ENCODE results near the gene CD28. TPM values are rescaled to one million over a fixed set of nuclear protein-coding genes. Genes with fewer than 3 reads are reported as not detected.
"Not testable (repeated sequence)": the region's sequence is repeated elsewhere in the genome, so short reads cannot be mapped to it uniquely, and the experiment has no call there.

Gene CD28
- total RNA-seq, 1 experiment from 2014 or later = not detected

DNA sequence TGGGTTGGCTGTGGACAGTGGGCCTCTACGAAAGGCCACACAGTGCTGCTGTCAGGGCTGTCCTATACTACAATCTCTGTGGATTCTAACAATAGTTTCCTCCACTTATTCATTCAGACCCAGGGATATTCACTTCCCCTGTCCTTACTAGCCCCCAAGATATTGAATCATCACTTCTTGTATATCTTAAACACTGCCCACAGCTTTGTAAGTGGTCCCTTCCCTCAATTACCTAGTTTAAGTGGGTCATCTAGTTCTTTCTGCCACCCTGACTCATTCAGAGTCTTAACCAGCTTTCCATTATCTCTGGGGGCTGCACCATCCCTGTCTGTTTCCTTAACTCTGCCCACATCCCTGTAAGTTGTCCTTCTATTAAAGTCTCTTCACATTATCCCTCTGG, 69.2 kb downstream of the CD28 start:
- TF ChIP-seq, protein P1, sequence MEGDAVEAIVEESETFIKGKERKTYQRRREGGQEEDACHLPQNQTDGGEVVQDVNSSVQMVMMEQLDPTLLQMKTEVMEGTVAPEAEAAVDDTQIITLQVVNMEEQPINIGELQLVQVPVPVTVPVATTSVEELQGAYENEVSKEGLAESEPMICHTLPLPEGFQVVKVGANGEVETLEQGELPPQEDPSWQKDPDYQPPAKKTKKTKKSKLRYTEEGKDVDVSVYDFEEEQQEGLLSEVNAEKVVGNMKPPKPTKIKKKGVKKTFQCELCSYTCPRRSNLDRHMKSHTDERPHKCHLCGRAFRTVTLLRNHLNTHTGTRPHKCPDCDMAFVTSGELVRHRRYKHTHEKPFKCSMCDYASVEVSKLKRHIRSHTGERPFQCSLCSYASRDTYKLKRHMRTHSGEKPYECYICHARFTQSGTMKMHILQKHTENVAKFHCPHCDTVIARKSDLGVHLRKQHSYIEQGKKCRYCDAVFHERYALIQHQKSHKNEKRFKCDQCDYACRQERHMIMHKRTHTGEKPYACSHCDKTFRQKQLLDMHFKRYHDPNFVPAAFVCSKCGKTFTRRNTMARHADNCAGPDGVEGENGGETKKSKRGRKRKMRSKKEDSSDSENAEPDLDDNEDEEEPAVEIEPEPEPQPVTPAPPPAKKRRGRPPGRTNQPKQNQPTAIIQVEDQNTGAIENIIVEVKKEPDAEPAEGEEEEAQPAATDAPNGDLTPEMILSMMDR (IDR thresholded peaks at IDR 0.05; ENCODE audit: unreplicated experiment) = no peak
- no TSS peak for BruUV-seq (replicated peaks)
- DNase-seq (ENCODE audit: unreplicated experiment) = no peak
- H3K4me1 Mint-ChIP-seq (ENCODE audit: insufficient read depth, unreplicated experiment) = no peaks in the 10 kb centered on the region
- no peak overlapping the region for H3K4me3 Mint-ChIP-seq (ENCODE audit: unreplicated experiment)
- H3K27me3 Mint-ChIP-seq (ENCODE audit: insufficient read depth, unreplicated experiment) = no peaks in the 10 kb centered on the region
- no peak overlapping the region for H3K27ac Mint-ChIP-seq (ENCODE audit: low read depth, unreplicated experiment)
- intact Hi-C loops (cut with micrococcal nuclease) = no loop called here
- H3K36me3 Mint-ChIP-seq (ENCODE audit: insufficient read depth, unreplicated experiment) = no peaks in the 10 kb centered on the region
- H3K9me3 Mint-ChIP-seq (ENCODE audit: unreplicated experiment) = no peaks in the 10 kb centered on the region
- ChIA-PET CTCF (no interaction called here), POLR2A (interaction anchor here (1.0 kb wide), 1 partner anchor 10 kb away, joined by 3 read pairs; no protein-coding TSS in a partner anchor)

DNA sequence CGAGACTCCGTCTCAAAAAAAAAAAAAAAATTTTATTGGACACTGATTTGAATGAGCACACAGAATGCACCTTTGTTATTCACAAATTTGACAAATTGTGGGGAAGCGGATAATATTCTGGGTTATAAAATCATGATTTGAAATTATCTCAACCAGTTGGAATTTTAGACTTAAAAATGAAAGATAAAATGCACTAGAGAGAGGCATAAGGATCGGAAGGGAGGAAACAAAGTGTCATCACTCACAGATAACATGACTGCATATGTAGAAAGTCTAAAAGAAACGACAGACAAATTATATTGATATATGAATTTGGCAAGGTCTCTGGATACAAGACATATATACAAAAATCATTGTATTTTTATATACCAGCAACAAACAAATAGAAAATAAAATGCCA, 70.6 kb downstream of the CD28 start:
- ChIA-PET CTCF (no interaction called here), POLR2A (no interaction called here)
- BruUV-seq (replicated peaks) = no TSS peak
- H3K4me1 Mint-ChIP-seq (ENCODE audit: insufficient read depth, unreplicated experiment) = peaks cover 2% of the 10 kb centered on the region
- no peaks in the 10 kb centered on the region for H3K27me3 Mint-ChIP-seq (ENCODE audit: insufficient read depth, unreplicated experiment)
- H3K36me3 Mint-ChIP-seq (ENCODE audit: insufficient read depth, unreplicated experiment) = no peaks in the 10 kb centered on the region
- TF ChIP-seq, protein P1 (IDR thresholded peaks at IDR 0.05; ENCODE audit: unreplicated experiment) = no peak
- no peak overlapping the region for H3K27ac Mint-ChIP-seq (ENCODE audit: low read depth, unreplicated experiment)
- no peak overlapping the region for H3K4me3 Mint-ChIP-seq (ENCODE audit: unreplicated experiment)
- DNase-seq (ENCODE audit: unreplicated experiment) = no peak
- H3K9me3 Mint-ChIP-seq (ENCODE audit: unreplicated experiment) = no peaks in the 10 kb centered on the region
- intact Hi-C loops (cut with micrococcal nuclease) = no loop called here

DNA sequence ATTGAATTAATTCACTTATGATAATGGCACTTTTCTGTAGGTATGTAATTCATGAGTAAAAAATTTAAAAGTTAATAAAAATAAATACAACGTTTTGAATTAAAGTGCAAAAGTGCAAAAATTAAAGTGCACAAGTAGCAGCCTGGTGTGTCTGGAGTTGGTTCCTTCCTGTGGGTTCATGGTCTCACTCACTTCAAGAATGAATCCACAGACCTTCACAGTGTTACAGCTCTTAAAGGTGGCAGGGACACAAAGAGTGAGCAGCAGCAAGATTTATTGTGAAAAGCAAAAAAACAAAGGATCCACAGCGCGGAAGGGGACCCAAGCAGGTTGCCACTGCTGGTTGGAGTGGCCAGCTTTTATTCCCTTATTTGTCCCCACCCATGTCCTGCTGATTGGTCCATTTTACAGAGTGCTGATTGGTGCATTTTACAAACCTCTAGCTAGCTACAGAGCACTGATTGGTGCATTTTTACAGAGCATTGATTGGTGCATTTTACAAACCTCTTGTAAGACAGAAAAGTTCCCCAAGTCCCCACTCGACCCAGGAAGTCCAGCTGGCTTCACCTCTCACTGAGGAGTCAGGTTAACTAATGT, 73.1 kb downstream of the CD28 start:
- H3K9me3 Mint-ChIP-seq (ENCODE audit: unreplicated experiment); H3K36me3 Mint-ChIP-seq (ENCODE audit: insufficient read depth, unreplicated experiment); H3K4me1 Mint-ChIP-seq (ENCODE audit: insufficient read depth, unreplicated experiment); H3K27ac Mint-ChIP-seq (ENCODE audit: low read depth, unreplicated experiment); H3K4me3 Mint-ChIP-seq (ENCODE audit: unreplicated experiment); intact Hi-C loops (cut with micrococcal nuclease); POLR2A ChIA-PET; BruUV-seq (replicated peaks); H3K27me3 Mint-ChIP-seq (ENCODE audit: insufficient read depth, unreplicated experiment); DNase-seq (ENCODE audit: unreplicated experiment): not testable (repeated sequence)
- CTCF ChIA-PET = interaction anchor here (0.6 kb wide), 1 partner anchor 42 kb away, joined by 3 read pairs; no protein-coding TSS in a partner anchor

DNA sequence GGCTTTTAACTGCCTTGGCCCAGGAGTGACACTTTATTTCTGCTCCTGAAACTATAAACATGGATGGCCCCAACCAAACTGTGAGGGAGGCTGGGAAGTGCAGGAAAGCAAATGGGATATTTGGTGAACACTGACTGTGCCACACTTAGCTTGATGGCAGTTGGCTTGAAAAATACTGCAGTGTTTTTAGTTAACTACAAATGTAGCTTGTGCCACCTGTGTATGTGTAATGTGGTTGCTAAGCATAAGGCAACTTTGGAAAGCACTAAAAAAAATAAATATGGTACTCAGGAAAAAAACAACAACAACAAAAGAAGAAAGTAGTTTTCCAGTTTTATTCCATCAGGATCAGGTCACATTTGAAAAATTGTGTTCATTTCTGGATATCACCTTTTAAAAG, 73.8 kb downstream of the CD28 start:
- TF ChIP-seq, protein P1 (IDR thresholded peaks at IDR 0.05; ENCODE audit: unreplicated experiment) = no peak
- intact Hi-C loops (cut with micrococcal nuclease) = no loop called here
- no peaks in the 10 kb centered on the region for H3K27me3 Mint-ChIP-seq (ENCODE audit: insufficient read depth, unreplicated experiment)
- no peaks in the 10 kb centered on the region for H3K9me3 Mint-ChIP-seq (ENCODE audit: unreplicated experiment)
- peaks cover 9% of the 10 kb centered on the region for H3K4me1 Mint-ChIP-seq (ENCODE audit: insufficient read depth, unreplicated experiment)
- BruUV-seq (replicated peaks) = no TSS peak
- no peak overlapping the region for H3K27ac Mint-ChIP-seq (ENCODE audit: low read depth, unreplicated experiment)
- H3K36me3 Mint-ChIP-seq (ENCODE audit: insufficient read depth, unreplicated experiment) = no peaks in the 10 kb centered on the region
- ChIA-PET POLR2A (no interaction called here), CTCF (interaction anchor here (0.6 to 0.8 kb wide), 2 partner anchors 109 to 231 kb away, joined by 3 to 5 read pairs; no protein-coding TSS in a partner anchor)
- DNase-seq (ENCODE audit: unreplicated experiment) = no peak
- H3K4me3 Mint-ChIP-seq (ENCODE audit: unreplicated experiment) = no peak overlapping the region

DNA sequence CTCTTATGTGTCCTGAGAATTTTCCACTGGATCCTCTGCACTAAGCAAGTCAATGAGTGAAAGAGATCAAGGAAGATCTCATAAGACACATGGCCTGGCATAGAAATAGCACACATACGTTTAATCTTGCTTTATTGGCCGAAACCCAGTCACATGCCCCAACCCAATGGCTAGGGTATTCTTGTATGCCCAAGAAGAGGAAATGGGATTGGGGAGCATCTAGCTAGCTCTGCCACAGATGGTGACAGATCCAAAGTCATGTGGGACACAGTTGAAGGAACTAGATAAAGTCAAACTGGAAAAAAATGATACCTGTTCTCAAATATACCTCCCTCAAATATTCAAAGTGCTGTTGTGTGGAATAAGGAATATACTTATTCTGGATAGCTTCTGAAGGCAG, 74.7 kb downstream of the CD28 start:
- ChIA-PET POLR2A (no interaction called here), CTCF (interaction anchor here (0.6 to 3.4 kb wide), 5 partner anchors 14 to 292 kb away, joined by 3 to 11 read pairs (median 4); no protein-coding TSS in a partner anchor)
- Mint-ChIP-seq H3K27me3 (ENCODE audit: insufficient read depth, unreplicated experiment) (no peaks in the 10 kb centered on the region), H3K4me1 (ENCODE audit: insufficient read depth, unreplicated experiment) (peaks cover 9% of the 10 kb centered on the region), H3K27ac (ENCODE audit: low read depth, unreplicated experiment) (no peak overlapping the region), H3K36me3 (ENCODE audit: insufficient read depth, unreplicated experiment) (no peaks in the 10 kb centered on the region), H3K9me3 (ENCODE audit: unreplicated experiment) (no peaks in the 10 kb centered on the region), H3K4me3 (ENCODE audit: unreplicated experiment) (no peak overlapping the region)
- intact Hi-C loops (cut with micrococcal nuclease) = no loop called here
- DNase-seq (ENCODE audit: unreplicated experiment) = no peak
- TF ChIP-seq, protein P1 (IDR thresholded peaks at IDR 0.05; ENCODE audit: unreplicated experiment) = no peak
- no TSS peak for BruUV-seq (replicated peaks)
